Brain microvascular endothelial cell (primary cell): ENCODE results near the gene MYO5A.

ENCODE experiments used
- DNase-seq: peaks from one replicate; pipeline ENCODE4 v3.0.0-alpha.2; 2020
- H3K27ac ChIP-seq: fragments of 250-450 bp; sonication (Bioruptor Pico); 2 replicates; pipeline ENCODE4 v1.5.1; 2020; ENCODE audit warnings: mild to moderate bottlenecking, moderate library complexity
- H3K27me3 ChIP-seq: fragments of 250-450 bp; sonication (Bioruptor Pico); replicated peaks from 2 replicates; pipeline ENCODE4 v1.5.1; 2020; ENCODE audit warnings: mild to moderate bottlenecking
- H3K36me3 ChIP-seq: fragments of 250-450 bp; sonication (Bioruptor Pico); replicated peaks from 2 replicates; pipeline ENCODE4 v1.5.1; 2020; ENCODE audit warnings: mild to moderate bottlenecking
- H3K4me3 ChIP-seq: 2 replicates; pipeline ENCODE4 v1.5.1; 2011; ENCODE audit warnings: low read depth, mild to moderate bottlenecking, control low read depth, low read length, moderate library complexity
- in situ Hi-C: cut with HindIII; loops from 2 replicates; pipeline ENCODE4 v1.10.0; 2017; ENCODE audit warnings: low sequenced_read_pairs, low pct_ligation_motif_present
- TF ChIP-seq, protein P1 (sequence below): IDR thresholded peaks from 2 replicates; pipeline ENCODE4 v1.5.1; 2011; ENCODE audit warnings: low read depth, mild to moderate bottlenecking, moderate library complexity, low read length, control low read depth, inconsistent platforms; ENCODE audit errors: missing control alignments

Gene MYO5A

GRCh38 chr15:52278135-52278534 is 250.5 kb downstream of the MYO5A start:
- TF ChIP-seq, protein P1, sequence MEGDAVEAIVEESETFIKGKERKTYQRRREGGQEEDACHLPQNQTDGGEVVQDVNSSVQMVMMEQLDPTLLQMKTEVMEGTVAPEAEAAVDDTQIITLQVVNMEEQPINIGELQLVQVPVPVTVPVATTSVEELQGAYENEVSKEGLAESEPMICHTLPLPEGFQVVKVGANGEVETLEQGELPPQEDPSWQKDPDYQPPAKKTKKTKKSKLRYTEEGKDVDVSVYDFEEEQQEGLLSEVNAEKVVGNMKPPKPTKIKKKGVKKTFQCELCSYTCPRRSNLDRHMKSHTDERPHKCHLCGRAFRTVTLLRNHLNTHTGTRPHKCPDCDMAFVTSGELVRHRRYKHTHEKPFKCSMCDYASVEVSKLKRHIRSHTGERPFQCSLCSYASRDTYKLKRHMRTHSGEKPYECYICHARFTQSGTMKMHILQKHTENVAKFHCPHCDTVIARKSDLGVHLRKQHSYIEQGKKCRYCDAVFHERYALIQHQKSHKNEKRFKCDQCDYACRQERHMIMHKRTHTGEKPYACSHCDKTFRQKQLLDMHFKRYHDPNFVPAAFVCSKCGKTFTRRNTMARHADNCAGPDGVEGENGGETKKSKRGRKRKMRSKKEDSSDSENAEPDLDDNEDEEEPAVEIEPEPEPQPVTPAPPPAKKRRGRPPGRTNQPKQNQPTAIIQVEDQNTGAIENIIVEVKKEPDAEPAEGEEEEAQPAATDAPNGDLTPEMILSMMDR, result no peak
- Histone ChIP-seq H3K27ac (no peak overlapping the region), H3K27me3 (no peaks in the 10 kb centered on the region), H3K36me3 (no peaks in the 10 kb centered on the region), H3K4me3 (no peak overlapping the region)
- in situ Hi-C loops, result no loop called here
- DNase-seq, result no peak

DNA sequence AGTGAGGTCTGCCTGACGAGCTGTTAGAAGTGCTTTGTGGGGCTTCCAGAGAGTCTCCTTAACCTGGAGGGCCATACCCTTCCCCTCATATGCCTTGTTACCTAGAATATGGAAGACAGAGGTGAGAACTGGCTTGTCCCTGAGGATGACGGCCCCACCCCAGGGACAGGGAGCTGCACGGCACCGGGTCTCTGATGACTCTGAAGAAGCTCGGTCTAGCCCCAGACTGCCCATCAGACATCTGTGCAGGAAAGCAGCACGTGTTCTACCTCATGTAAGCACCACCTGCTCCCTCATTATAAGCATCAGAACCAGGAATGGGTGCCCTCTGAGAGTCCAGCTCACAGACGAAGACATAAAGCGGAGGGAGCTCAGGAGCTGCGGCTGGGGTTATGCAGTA is 251.1 kb downstream of the MYO5A start:
- no peaks in the 10 kb centered on the region for H3K36me3 ChIP-seq
- in situ Hi-C loops, result no loop called here
- TF ChIP-seq, protein P1, result no peak

DNA sequence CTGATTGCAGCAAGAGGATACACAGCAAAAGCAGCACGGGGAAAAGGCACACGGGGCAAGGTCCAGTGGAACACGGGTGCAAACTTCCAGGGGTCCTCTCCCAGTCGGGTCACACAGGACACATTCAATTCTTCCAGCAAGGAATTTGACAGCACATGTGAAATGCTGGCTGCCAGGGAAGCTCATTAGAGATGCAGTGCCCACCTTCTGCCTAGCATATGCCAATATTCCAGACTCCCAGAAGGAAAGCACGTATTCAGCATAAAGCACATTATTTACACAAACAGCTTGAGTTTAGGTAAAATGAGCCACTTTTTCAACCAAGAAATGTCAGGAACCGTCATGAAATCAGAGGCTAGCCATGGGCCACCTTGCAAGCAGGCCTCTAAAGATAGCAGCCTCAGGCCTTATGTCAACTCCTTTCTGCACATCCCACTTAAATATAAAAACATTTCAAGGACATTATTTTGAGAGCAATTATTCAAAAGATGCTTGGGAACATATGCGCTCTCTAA is 252.4 kb downstream of the MYO5A start:
- Histone ChIP-seq H3K27ac (no peak overlapping the region), H3K36me3 (no peaks in the 10 kb centered on the region), H3K4me3 (no peak overlapping the region), H3K27me3 (no peaks in the 10 kb centered on the region)
- TF ChIP-seq, protein P1, result no peak
- in situ Hi-C loops, result no loop called here
- no peak for DNase-seq

More for the DNA sequence above, 251.1 kb downstream of the MYO5A start:
- no peak overlapping the region for H3K4me3 ChIP-seq
- no peak for DNase-seq
- no peak overlapping the region for H3K27ac ChIP-seq
- no peaks in the 10 kb centered on the region for H3K27me3 ChIP-seq

GRCh38 chr15:52263563-52264282 is 265.0 kb downstream of the MYO5A start:
- DNase-seq, result no peak
- no peak overlapping the region for H3K4me3 ChIP-seq
- H3K36me3 ChIP-seq, result no peaks in the 10 kb centered on the region
- in situ Hi-C loops, result no loop called here
- TF ChIP-seq, protein P1, result no peak
- no peaks in the 10 kb centered on the region for H3K27me3 ChIP-seq
- no peak overlapping the region for H3K27ac ChIP-seq

- H3K27ac ChIP-seq, result no peak overlapping the region
- H3K4me3 ChIP-seq, result no peak overlapping the region
- TF ChIP-seq, protein P1, result no peak
Observed at GRCh38 chr15:52262364-52262763, 266.3 kb downstream of the MYO5A start.

More at GRCh38 chr15:52262364-52262763, 266.3 kb downstream of the MYO5A start:
- H3K27me3 ChIP-seq, result no peaks in the 10 kb centered on the region
- in situ Hi-C loops, result no loop called here
- no peak for DNase-seq
- H3K36me3 ChIP-seq, result no peaks in the 10 kb centered on the region
